Fibroblast of mammary gland (primary cell): ENCODE results near the gene LYPD5.
"Not testable (repeated sequence)": the region's sequence is repeated elsewhere in the genome, so short reads cannot be mapped to it uniquely, and the experiment has no call there.

Experiments used
- DNase-seq: peaks from one replicate; pipeline ENCODE4 v3.0.0-alpha.2; 2010; ENCODE audit warnings: low read depth
- H3K4me3 ChIP-seq: 2 replicates; pipeline ENCODE4 v1.5.1; 2011; ENCODE audit warnings: low read depth, mild to moderate bottlenecking, low read length, moderate library complexity; ENCODE audit not compliant: control insufficient read depth
- TF ChIP-seq, protein P1 (sequence below): conservative IDR thresholded peaks from 2 replicates; pipeline ENCODE4 v1.5.1; 2011; ENCODE audit warnings: low read depth, low read length, inconsistent platforms; ENCODE audit not compliant: control insufficient read depth, insufficient read depth

Gene LYPD5

DNA sequence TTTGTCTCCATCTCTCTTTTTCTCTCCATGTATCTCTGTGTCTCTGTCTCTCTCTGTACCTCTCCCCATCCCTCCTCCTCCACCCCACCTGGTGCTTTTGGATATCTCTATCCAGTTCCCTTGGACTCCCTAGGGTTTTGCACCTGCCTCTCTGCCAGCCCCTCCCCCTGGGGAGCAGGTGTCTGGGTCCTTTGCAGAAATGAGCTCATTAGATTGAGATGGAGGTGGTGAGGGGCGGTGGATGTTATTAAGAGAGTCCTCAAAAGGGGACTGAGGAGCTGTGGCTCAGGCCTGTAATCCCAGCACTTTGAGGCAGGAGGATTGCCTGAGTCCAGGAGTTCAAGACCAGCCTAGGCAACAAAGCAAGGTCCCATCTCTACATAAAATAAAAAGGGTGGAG lies 23.6 kb downstream of the LYPD5 start:
- TF ChIP-seq, protein P1, sequence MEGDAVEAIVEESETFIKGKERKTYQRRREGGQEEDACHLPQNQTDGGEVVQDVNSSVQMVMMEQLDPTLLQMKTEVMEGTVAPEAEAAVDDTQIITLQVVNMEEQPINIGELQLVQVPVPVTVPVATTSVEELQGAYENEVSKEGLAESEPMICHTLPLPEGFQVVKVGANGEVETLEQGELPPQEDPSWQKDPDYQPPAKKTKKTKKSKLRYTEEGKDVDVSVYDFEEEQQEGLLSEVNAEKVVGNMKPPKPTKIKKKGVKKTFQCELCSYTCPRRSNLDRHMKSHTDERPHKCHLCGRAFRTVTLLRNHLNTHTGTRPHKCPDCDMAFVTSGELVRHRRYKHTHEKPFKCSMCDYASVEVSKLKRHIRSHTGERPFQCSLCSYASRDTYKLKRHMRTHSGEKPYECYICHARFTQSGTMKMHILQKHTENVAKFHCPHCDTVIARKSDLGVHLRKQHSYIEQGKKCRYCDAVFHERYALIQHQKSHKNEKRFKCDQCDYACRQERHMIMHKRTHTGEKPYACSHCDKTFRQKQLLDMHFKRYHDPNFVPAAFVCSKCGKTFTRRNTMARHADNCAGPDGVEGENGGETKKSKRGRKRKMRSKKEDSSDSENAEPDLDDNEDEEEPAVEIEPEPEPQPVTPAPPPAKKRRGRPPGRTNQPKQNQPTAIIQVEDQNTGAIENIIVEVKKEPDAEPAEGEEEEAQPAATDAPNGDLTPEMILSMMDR: no peak
- H3K4me3 ChIP-seq: no peak overlapping the region
- no peak for DNase-seq

DNA sequence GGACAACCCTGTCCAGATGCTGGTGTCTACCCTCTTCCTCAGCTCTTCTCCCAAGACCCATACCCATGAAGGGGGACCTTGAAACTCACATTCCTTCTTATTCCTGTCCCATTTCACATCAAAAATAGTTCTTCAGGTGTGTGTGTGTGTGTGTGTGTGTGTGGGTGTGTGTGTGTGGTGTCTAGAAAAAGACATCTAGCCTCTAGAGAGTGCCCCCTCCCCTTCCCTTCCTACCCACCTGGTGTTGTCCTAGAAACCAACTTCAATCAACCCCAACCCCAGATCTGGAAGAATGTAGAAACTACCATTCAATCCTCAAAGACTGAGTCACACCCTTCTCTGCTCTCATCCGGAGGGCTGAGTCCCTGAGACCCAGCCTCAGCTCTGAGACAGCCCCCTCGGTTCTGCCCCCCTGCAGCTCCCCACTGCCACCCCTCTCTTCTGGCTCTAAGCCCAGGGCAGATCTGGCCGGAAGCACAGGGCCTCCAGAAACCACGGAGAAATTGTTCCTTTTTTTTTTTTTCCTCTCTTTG lies 25.0 kb downstream of the LYPD5 start:
- H3K4me3 ChIP-seq: no peak overlapping the region
- DNase-seq: no peak
- TF ChIP-seq, protein P1: no peak

DNA sequence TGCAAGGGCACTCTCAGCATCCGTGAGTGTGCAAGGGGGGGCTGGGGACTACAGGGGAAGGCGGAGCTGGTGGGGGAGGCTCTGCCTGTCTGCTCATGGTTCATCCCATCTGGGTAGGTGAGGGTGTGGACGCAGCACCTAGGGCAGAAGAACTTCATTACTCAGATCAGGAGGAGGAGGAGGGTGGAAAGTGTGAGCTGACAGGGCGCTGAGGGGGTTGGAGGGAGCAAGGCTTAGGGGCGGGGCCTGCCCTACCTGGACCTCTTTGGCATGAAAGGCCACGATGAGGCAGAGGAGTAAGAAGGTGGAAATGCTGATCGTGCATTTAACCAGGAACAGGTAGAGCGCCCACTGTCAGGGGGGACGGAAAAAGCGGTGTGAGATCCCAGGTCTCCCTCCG lies 26.0 kb downstream of the LYPD5 start:
- TF ChIP-seq, protein P1: no peak
- DNase-seq: no peak

DNA sequence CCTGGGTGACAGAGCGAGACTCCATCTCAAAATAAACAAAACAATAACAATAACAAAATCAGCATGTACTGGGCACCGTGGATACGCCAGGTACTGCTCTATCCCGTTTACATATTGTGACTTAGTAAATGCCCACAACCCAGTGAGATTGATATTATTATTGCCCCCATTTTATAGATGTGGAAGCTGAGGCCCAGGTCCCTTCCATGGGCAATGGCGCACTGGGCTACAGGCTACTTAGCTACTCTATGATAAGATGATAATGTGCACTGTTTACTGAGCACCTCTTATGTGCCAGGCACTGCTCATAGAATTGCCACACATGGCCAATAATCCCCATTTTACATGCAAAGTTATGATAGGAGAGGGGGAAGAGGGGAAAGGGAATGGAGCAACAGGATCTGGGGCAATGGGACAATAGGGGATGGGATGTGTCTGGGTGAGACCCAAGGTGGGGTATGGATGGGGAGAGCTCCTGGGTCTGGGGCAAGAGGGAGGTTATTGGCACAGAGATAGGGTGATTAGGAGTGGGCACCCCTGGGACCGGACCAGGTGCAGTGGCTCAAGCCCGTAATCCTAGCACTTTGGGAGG lies 26.9 kb downstream of the LYPD5 start:
- no peak for DNase-seq
- H3K4me3 ChIP-seq: no peak overlapping the region
- TF ChIP-seq, protein P1: no peak

More for the DNA sequence above, 26.0 kb downstream of the LYPD5 start:
- no peak overlapping the region for H3K4me3 ChIP-seq

DNA sequence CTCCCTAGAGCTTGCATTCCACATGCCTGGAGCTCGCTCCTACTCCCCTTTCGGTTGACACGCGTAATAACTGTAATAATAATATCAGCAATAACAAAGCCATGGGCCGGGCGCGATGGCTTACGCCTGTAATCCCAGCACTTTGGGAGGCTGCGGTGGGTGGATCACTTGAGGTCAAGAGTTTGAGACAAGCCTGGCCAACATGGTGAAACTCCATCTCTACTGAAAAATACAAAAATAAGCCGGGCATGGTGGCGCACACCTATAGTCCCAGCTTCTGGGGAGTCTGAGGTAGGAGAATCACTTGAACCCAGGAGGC lies 27.3 kb downstream of the LYPD5 start:
- peak overlapping the region; percentile 9 for H3K4me3 ChIP-seq
- not testable (repeated sequence) for DNase-seq

DNA sequence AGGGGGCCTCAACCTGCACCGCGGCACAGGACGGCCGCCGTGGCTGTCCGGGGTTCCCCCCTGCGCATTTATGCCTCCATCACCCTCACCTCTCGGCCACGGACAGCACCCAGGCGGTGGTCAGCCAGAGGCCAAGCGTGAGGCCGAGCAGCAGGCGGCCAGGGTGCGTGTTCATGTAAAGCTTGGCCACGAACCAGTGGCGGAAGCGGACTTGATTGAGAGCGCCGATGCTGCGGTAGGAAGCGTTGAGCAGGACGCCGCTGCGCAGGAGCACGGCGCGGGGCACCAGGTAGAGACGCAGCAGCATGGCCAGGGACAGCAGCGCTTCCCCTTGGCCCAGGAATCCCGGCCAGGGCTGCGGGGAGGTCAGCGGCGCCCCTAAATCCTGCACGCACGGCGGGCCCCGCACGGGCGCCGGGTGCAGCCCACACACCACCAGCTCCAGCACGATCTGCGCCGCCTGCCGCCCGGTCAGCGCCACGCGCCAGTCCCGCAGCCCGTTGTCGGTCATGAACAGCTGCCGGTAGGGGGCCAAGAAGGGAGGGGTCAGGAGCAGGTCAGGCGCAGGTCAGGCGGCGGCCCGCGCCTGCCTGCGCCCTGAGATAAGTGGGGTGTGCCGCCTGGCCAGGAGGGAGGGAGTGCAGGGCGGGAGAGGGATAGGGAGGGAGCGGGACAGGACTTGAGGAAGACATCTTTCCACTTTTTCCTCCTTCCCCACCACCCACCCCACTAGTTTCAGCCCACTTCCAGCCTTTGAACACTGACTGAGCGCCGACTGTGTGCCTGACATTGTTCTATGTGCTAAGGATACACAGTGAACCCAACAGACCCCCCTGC lies 27.9 kb downstream of the LYPD5 start:
- peak; percentile 56 for DNase-seq
- H3K4me3 ChIP-seq: peak overlapping the region; percentile 9
- TF ChIP-seq, protein P1: peak; percentile 42

DNA sequence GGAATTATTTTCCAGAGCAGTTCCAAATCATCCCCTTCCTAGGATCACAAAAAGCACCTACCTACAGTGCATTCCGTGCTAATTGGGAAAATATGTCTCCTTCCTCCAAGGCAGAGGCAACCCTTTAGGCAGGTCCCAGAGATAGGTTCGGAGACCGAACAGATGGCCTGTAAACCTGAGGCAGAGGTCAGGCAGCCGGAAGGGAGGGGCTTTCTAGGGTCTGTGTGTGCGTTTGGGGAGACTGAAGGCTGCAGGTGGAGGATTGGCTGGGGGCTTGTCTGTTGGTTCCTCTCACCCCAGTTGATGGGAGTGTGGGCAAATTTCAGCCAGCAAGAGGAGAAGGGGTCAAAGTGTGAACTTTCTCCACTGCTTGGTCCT lies 28.5 kb downstream of the LYPD5 start:
- TF ChIP-seq, protein P1: no peak
- H3K4me3 ChIP-seq: no peak overlapping the region
- no peak for DNase-seq
